Measurements from ENCODE around the gene KCNMA1. TPM values are rescaled to one million over a fixed set of nuclear protein-coding genes. Genes with fewer than 3 reads are reported as not detected.

The KCNMA1 gene
- total RNA-seq, 1 experiment from 2014 or later: 0.45 TPM

GRCh38 chr10:77374189-77374656 is 263.4 kb downstream of the KCNMA1 start:
- intact Hi-C loops (cut with micrococcal nuclease; ENCODE audit: unreplicated experiment): no loop called here
- H3K4me3 Mint-ChIP-seq (ENCODE audit: low read depth, unreplicated experiment): no peak overlapping the region
- BruUV-seq (replicated peaks): no TSS peak
- H3K9me3 Mint-ChIP-seq (ENCODE audit: low read depth, unreplicated experiment): peaks cover 3% of the 10 kb centered on the region
- H3K27me3 Mint-ChIP-seq (ENCODE audit: unreplicated experiment): peaks cover 20% of the 10 kb centered on the region
- no peak for DNase-seq
- H3K36me3 Mint-ChIP-seq (ENCODE audit: insufficient read depth, unreplicated experiment): no peaks in the 10 kb centered on the region
- peaks cover 17% of the 10 kb centered on the region for H3K4me1 Mint-ChIP-seq (ENCODE audit: low read depth, unreplicated experiment)
- no peak for TF ChIP-seq CTCF (IDR thresholded peaks at IDR 0.05; ENCODE audit: unreplicated experiment)
- no peak overlapping the region for H3K27ac Mint-ChIP-seq (ENCODE audit: unreplicated experiment)
- CTCF ChIA-PET: no interaction called here

- BruUV-seq (replicated peaks): no TSS peak
- TF ChIP-seq CTCF (IDR thresholded peaks at IDR 0.05; ENCODE audit: unreplicated experiment): no peak
- peak; percentile 22 for DNase-seq
- Mint-ChIP-seq H3K36me3 (ENCODE audit: insufficient read depth, unreplicated experiment) (no peaks in the 10 kb centered on the region), H3K27me3 (ENCODE audit: unreplicated experiment) (peaks cover 11% of the 10 kb centered on the region), H3K4me3 (ENCODE audit: low read depth, unreplicated experiment) (no peak overlapping the region), H3K4me1 (ENCODE audit: low read depth, unreplicated experiment) (peaks cover 17% of the 10 kb centered on the region), H3K27ac (ENCODE audit: unreplicated experiment) (peak overlapping the region; percentile 14), H3K9me3 (ENCODE audit: low read depth, unreplicated experiment) (peaks cover 3% of the 10 kb centered on the region)
- CTCF ChIA-PET: interaction anchor here (1.0 kb wide), 1 partner anchor 254 kb away, joined by 3 read pairs; no protein-coding TSS in a partner anchor
- intact Hi-C loops (cut with micrococcal nuclease; ENCODE audit: unreplicated experiment): no loop called here
These were observed 265.5 kb downstream of the KCNMA1 start for GRCh38 chr10:77371848-77372799.

GRCh38 chr10:77371421-77371820 is 266.2 kb downstream of the KCNMA1 start:
- Mint-ChIP-seq H3K27me3 (ENCODE audit: unreplicated experiment) (peaks cover 13% of the 10 kb centered on the region), H3K4me1 (ENCODE audit: low read depth, unreplicated experiment) (peaks cover 17% of the 10 kb centered on the region), H3K9me3 (ENCODE audit: low read depth, unreplicated experiment) (peaks cover 3% of the 10 kb centered on the region), H3K27ac (ENCODE audit: unreplicated experiment) (peak overlapping the region; percentile 14), H3K4me3 (ENCODE audit: low read depth, unreplicated experiment) (no peak overlapping the region), H3K36me3 (ENCODE audit: insufficient read depth, unreplicated experiment) (no peaks in the 10 kb centered on the region)
- no peak for TF ChIP-seq CTCF (IDR thresholded peaks at IDR 0.05; ENCODE audit: unreplicated experiment)
- BruUV-seq (replicated peaks): no TSS peak
- no peak for DNase-seq
- CTCF ChIA-PET: interaction anchor here (1.0 kb wide), 1 partner anchor 255 kb away, joined by 3 read pairs; no protein-coding TSS in a partner anchor
- intact Hi-C loops (cut with micrococcal nuclease; ENCODE audit: unreplicated experiment): no loop called here

- intact Hi-C loops (cut with micrococcal nuclease; ENCODE audit: unreplicated experiment): no loop called here
- TF ChIP-seq CTCF (IDR thresholded peaks at IDR 0.05; ENCODE audit: unreplicated experiment): no peak
- peaks cover 17% of the 10 kb centered on the region for H3K4me1 Mint-ChIP-seq (ENCODE audit: low read depth, unreplicated experiment)
- H3K27me3 Mint-ChIP-seq (ENCODE audit: unreplicated experiment): peaks cover 47% of the 10 kb centered on the region
- no peak overlapping the region for H3K27ac Mint-ChIP-seq (ENCODE audit: unreplicated experiment)
- no peaks in the 10 kb centered on the region for H3K36me3 Mint-ChIP-seq (ENCODE audit: insufficient read depth, unreplicated experiment)
- BruUV-seq (replicated peaks): no TSS peak
- CTCF ChIA-PET: no interaction called here
- no peak for DNase-seq
- H3K4me3 Mint-ChIP-seq (ENCODE audit: low read depth, unreplicated experiment): no peak overlapping the region
- peaks cover 3% of the 10 kb centered on the region for H3K9me3 Mint-ChIP-seq (ENCODE audit: low read depth, unreplicated experiment)
These were observed 269.6 kb downstream of the KCNMA1 start for GRCh38 chr10:77368006-77368405.
